Measurements from ENCODE around the gene COBL. TPM values are rescaled to one million over a fixed set of nuclear protein-coding genes. Genes with fewer than 3 reads are reported as not detected.

The COBL gene
- total and polyA plus RNA-seq, 12 donors: 0.09 to 1.4 (median 0.53) TPM

- Histone ChIP-seq H3K27ac (no peak overlapping the region), H3K27me3 (no peaks in the 10 kb centered on the region), H3K4me1 (replicated peaks in 1 of 2) (no peaks in the 10 kb centered on the region), H3K36me3 (replicated peaks in 1 of 2) (no peaks in the 10 kb centered on the region), H3K4me3 (no peak overlapping the region), H3K9me3 (replicated peaks in 1 of 3) (no peaks in the 10 kb centered on the region)
- no peak for DNase-seq
- TF ChIP-seq POLR2A (IDR thresholded peaks at IDR 0.05) (no peak), CTCF (IDR thresholded peaks at IDR 0.05) (no peak)
- 33 to 46% (median 40%) methylated on average over 4 to 10 of the region's 10 CpGs for WGBS, 4 donors
- intact Hi-C loops (cut with DNase I): loop anchor here in 1 of 2 donors (10.0 kb wide), 1 partner anchor 200 kb away; no protein-coding TSS in a partner anchor
Measured at GRCh38 chr7:51034521-51035264, 281.9 kb downstream of the COBL start.

GRCh38 chr7:51033727-51034520 lies 282.7 kb downstream of the COBL start:
- H3K4me3 ChIP-seq: no peak overlapping the region
- H3K4me1 ChIP-seq (replicated peaks in 1 of 2): no peaks in the 10 kb centered on the region
- TF ChIP-seq POLR2A (IDR thresholded peaks at IDR 0.05) (no peak), CTCF (IDR thresholded peaks at IDR 0.05) (no peak)
- 61 to 67% (median 63%) methylated on average over 8 of the region's 8 CpGs for WGBS, 4 donors
- H3K9me3 ChIP-seq (replicated peaks in 1 of 3): no peaks in the 10 kb centered on the region
- no peak overlapping the region for H3K27ac ChIP-seq
- intact Hi-C loops (cut with DNase I): loop anchor here in 1 of 2 donors (10.0 kb wide), 1 partner anchor 201 kb away; no protein-coding TSS in a partner anchor
- no peaks in the 10 kb centered on the region for H3K27me3 ChIP-seq
- H3K36me3 ChIP-seq (replicated peaks in 1 of 2): no peaks in the 10 kb centered on the region
- DNase-seq: no peak

GRCh38 chr7:51031791-51032515 lies 284.7 kb downstream of the COBL start:
- H3K4me3 ChIP-seq: no peak overlapping the region
- intact Hi-C loops (cut with DNase I): loop anchor here in 1 of 2 donors (10.0 kb wide), 1 partner anchor 203 kb away; no protein-coding TSS in a partner anchor
- no peak overlapping the region for H3K27ac ChIP-seq
- DNase-seq: no peak
- H3K27me3 ChIP-seq: no peaks in the 10 kb centered on the region
- no peaks in the 10 kb centered on the region for H3K9me3 ChIP-seq (replicated peaks in 1 of 3)
- WGBS, 4 donors: 87 to 92% (median 89%) methylated on average over 7 to 8 of the region's 8 CpGs
- no peaks in the 10 kb centered on the region for H3K4me1 ChIP-seq (replicated peaks in 1 of 2)
- H3K36me3 ChIP-seq (replicated peaks in 1 of 2): no peaks in the 10 kb centered on the region
- TF ChIP-seq CTCF (IDR thresholded peaks at IDR 0.05) (no peak), POLR2A (IDR thresholded peaks at IDR 0.05) (no peak)

- Histone ChIP-seq H3K27me3 (no peaks in the 10 kb centered on the region), H3K9me3 (replicated peaks in 1 of 3) (no peaks in the 10 kb centered on the region), H3K36me3 (replicated peaks in 1 of 2) (no peaks in the 10 kb centered on the region), H3K4me3 (no peak overlapping the region), H3K27ac (no peak overlapping the region), H3K4me1 (replicated peaks in 1 of 2) (no peaks in the 10 kb centered on the region)
- intact Hi-C loops (cut with DNase I): loop anchor here in 1 of 2 donors (10.0 kb wide), 1 partner anchor 204 kb away; no protein-coding TSS in a partner anchor
- no peak for DNase-seq
- TF ChIP-seq POLR2A (IDR thresholded peaks at IDR 0.05) (no peak), CTCF (IDR thresholded peaks at IDR 0.05) (no peak)
- 58 to 76% (median 64%) methylated on average over 5 to 10 of the region's 10 CpGs for WGBS, 4 donors
Measured at GRCh38 chr7:51031216-51031615, 285.4 kb downstream of the COBL start.

All from adrenal gland (tissue), 12 donors.